Keratinocyte (primary cell): ENCODE measurements around the gene UBQLN4. TPM values are rescaled to one million over a fixed set of nuclear protein-coding genes. Genes with fewer than 3 reads are reported as not detected.

Experiments
- DNase-seq: peaks from one replicate; pipeline ENCODE4 v3.0.0-alpha.2; 2011; ENCODE audit warnings: low read depth, missing footprints, low spot score
- FAIRE-seq: peaks from 2 replicates; lab custom pipeline; 2011; peaks lifted over from hg19 to GRCh38; lab: Jason Lieb, UNC
- H2AFZ ChIP-seq: 2 replicates; pipeline ENCODE4 v1.6.0; 2012; ENCODE audit warnings: low read length, control low read depth, inconsistent platforms; ENCODE audit not compliant: control insufficient read depth
- H3K27ac ChIP-seq: 2 replicates; pipeline ENCODE4 v1.5.1; 2011; ENCODE audit warnings: low read length; ENCODE audit not compliant: control insufficient read depth, insufficient read depth
- H3K27me3 ChIP-seq: 3 replicates; pipeline ENCODE4 v1.6.0; 2011; ENCODE audit warnings: low read length; ENCODE audit not compliant: control insufficient read depth, insufficient read depth; ENCODE audit errors: extremely low read depth
- H3K36me3 ChIP-seq, 2 experiments: 2 replicates in 1 of 2; 3 replicates in 1 of 2; pipeline ENCODE4 v1.5.1; 2011; ENCODE audit warnings: low read length in 2 of 2, mild to moderate bottlenecking in 1 of 2; ENCODE audit not compliant: control insufficient read depth in 2 of 2, insufficient read depth in 2 of 2; ENCODE audit errors: extremely low read depth in 1 of 2
- H3K4me1 ChIP-seq: 3 replicates; pipeline ENCODE4 v1.5.1; 2011; ENCODE audit warnings: low read length; ENCODE audit not compliant: control insufficient read depth, insufficient read depth; ENCODE audit errors: extremely low read depth
- H3K4me2 ChIP-seq: 3 replicates; pipeline ENCODE4 v1.6.0; 2011; ENCODE audit warnings: low read depth, low read length; ENCODE audit not compliant: control insufficient read depth, insufficient read depth; ENCODE audit errors: extremely low read depth
- H3K4me3 ChIP-seq, 3 experiments: fragments of 200-600 bp in 1 of 3; sonication (generic) in 1 of 3; 2 replicates in 2 of 3; 3 replicates in 1 of 3; pipeline ENCODE4 v1.5.1; 2011 to 2016; ENCODE audit warnings: low read length in 3 of 3, mild to moderate bottlenecking in 3 of 3, control low read depth in 2 of 3, inconsistent platforms in 1 of 3, low read depth in 1 of 3, mixed read lengths in 1 of 3, mixed run types in 1 of 3, moderate library complexity in 1 of 3; ENCODE audit not compliant: control insufficient read depth in 2 of 3, insufficient read depth in 2 of 3; ENCODE audit errors: extremely low read depth in 1 of 3
- H3K79me2 ChIP-seq: 2 replicates; pipeline ENCODE4 v1.6.0; 2012; ENCODE audit warnings: low read length; ENCODE audit not compliant: control insufficient read depth, insufficient read depth
- H3K9ac ChIP-seq: 3 replicates; pipeline ENCODE4 v1.6.0; 2011; ENCODE audit warnings: low read length; ENCODE audit not compliant: control insufficient read depth, insufficient read depth; ENCODE audit errors: extremely low read depth
- H3K9me1 ChIP-seq: 3 replicates; pipeline ENCODE4 v1.6.0; 2011; ENCODE audit warnings: low read length; ENCODE audit not compliant: control insufficient read depth, insufficient read depth; ENCODE audit errors: extremely low read depth
- H3K9me3 ChIP-seq: 2 replicates; pipeline ENCODE4 v1.5.1; 2012; ENCODE audit warnings: low read depth, low read length; ENCODE audit not compliant: control insufficient read depth
- H4K20me1 ChIP-seq: 3 replicates; pipeline ENCODE4 v1.6.0; 2011; ENCODE audit warnings: low read length; ENCODE audit not compliant: control insufficient read depth, insufficient read depth; ENCODE audit errors: extremely low read depth
- EZH2 ChIP-seq: IDR thresholded peaks from one replicate; pipeline ENCODE4 v1.6.1; 2012; ENCODE audit warnings: inconsistent platforms, mild to moderate bottlenecking, low read length, moderate library complexity
- dilution Hi-C: fragments of 300-500 bp; cut with MboI; formaldehyde crosslinking; loops from one replicate; pipeline ENCODE4 v1.7.0; 2020; ENCODE audit warnings: low sequenced_read_pairs; ENCODE audit not compliant: extremely low pct_ligation_motif_present
- polyA plus RNA-seq, 5 experiments: library from polyadenylated mRNA; depleted of rRNA in 3 of 5; stranded (reverse) in 3 of 5; stranded (forward) in 1 of 5; unstranded in 1 of 5; fragments of >200 nt; gene quantifications; 1 replicate in 1 of 5; 2 replicates in 3 of 5; 3 replicates in 1 of 5; pipeline versions ENCODE4 v1.2.1 to v1.2.3, GENCODE V29; 2011 to 2012; ENCODE audit warnings: missing spikeins in 2 of 5, low read depth in 1 of 5, low replicate concordance in 1 of 5
- TF ChIP-seq, protein P1 (sequence below), 3 experiments: IDR thresholded peaks in 1 of 3; conservative IDR thresholded peaks in 1 of 3; optimal IDR thresholded peaks in 1 of 3; 2 replicates in 2 of 3; 3 replicates in 1 of 3; pipeline versions ENCODE3 to v1.5.1; 2011; ENCODE audit warnings: low read length in 3 of 3, mild to moderate bottlenecking in 3 of 3, moderate library complexity in 2 of 3, control low read depth in 1 of 3, inconsistent platforms in 1 of 3; ENCODE audit not compliant: insufficient read depth in 2 of 3; ENCODE audit errors: extremely low read depth in 1 of 3

UBQLN4 gene
- polyA plus RNA-seq, 1 donor (not counting 4 experiments of a cell fraction or from before 2014, with no cell fraction given), result 35.8 TPM

DNA sequence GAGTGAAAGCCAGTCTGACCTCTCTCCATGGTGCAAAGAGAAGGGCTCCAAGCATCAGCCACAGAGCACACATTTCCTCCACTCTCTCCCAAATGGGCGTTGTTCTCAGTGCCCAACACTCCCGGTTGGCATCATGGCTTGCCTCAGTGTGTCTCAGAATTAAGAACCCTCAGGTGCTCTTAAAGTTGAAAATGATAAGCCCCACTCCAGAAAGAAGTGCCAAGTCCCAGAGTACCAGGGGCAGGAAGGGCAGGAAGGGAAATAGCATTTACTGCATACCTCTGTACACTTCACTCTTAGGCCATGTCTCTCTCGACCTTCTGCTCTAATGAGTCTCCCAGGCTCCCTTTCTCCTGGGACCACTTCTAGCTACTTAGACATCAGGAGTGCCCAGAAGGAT, 60.0 kb downstream of the UBQLN4 start:
- Histone ChIP-seq H3K4me3 (no peak overlapping the region), H3K9me1 (no peaks in the 10 kb centered on the region), H4K20me1 (no peaks in the 10 kb centered on the region), H3K4me2 (no peak overlapping the region), H2AFZ (no peak overlapping the region), H3K9me3 (no peaks in the 10 kb centered on the region), H3K79me2 (no peaks in the 10 kb centered on the region), H3K27me3 (no peaks in the 10 kb centered on the region), H3K4me1 (peaks cover 3% of the 10 kb centered on the region), H3K36me3 (no peaks in the 10 kb centered on the region), H3K27ac (no peak overlapping the region), H3K9ac (no peak overlapping the region)
- FAIRE-seq, result no peak
- DNase-seq, result no peak
- TF ChIP-seq EZH2, result no peak
- dilution Hi-C loops, result no loop called here

DNA sequence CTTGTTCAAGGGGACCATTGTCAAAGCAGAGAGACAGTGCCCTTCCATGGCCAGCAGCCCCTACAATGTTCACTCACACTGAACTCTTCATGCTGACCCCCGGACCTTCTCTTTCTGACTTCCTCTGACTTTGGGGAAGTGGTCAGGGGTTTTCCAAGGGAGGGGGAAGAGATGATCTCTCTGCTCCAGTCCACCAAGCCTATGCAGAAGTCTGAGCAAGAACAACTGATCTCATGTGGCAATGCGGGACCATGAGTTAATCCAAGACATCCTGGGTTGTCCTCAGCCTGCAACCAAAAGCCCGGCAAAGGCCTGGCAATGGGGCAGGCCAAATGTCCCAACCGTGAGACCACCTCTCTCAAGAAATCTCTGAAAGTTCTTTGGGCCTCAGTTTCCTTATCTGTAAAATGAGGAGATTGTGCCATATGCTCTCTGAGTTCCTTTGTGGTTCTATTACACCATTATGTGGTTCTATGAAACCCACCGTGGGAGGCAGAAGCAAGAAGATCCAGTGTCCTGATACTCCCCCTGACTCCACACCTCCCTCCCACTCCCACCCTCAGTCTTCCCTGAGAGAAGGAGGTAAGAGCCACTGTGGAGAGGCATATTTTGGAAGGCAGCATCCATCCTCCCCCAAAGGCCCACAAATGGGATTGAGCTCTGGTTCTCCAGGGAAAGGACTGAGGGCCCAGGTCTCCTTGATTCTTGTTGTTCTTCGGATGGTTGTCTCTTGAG, 63.4 kb downstream of the UBQLN4 start:
- H3K79me2 ChIP-seq, result no peaks in the 10 kb centered on the region
- H2AFZ ChIP-seq, result no peak overlapping the region
- H3K4me2 ChIP-seq, result no peak overlapping the region
- DNase-seq, result no peak
- TF ChIP-seq, protein P1, sequence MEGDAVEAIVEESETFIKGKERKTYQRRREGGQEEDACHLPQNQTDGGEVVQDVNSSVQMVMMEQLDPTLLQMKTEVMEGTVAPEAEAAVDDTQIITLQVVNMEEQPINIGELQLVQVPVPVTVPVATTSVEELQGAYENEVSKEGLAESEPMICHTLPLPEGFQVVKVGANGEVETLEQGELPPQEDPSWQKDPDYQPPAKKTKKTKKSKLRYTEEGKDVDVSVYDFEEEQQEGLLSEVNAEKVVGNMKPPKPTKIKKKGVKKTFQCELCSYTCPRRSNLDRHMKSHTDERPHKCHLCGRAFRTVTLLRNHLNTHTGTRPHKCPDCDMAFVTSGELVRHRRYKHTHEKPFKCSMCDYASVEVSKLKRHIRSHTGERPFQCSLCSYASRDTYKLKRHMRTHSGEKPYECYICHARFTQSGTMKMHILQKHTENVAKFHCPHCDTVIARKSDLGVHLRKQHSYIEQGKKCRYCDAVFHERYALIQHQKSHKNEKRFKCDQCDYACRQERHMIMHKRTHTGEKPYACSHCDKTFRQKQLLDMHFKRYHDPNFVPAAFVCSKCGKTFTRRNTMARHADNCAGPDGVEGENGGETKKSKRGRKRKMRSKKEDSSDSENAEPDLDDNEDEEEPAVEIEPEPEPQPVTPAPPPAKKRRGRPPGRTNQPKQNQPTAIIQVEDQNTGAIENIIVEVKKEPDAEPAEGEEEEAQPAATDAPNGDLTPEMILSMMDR (optimal IDR thresholded peaks at IDR 0.05 in 1 of 3, IDR thresholded peaks at IDR 0.05 in 1 of 3, conservative IDR thresholded peaks at IDR 0.05 in 1 of 3; ENCODE audit: extremely low read depth in 1 of 3, insufficient read depth in 2 of 3, low read length in 3 of 3), result no peak
- TF ChIP-seq EZH2, result no peak
- H3K4me1 ChIP-seq, result peaks cover 3% of the 10 kb centered on the region
- no peaks in the 10 kb centered on the region for H3K9me1 ChIP-seq
- no peaks in the 10 kb centered on the region for H3K36me3 ChIP-seq
- no peak for FAIRE-seq
- H3K4me3 ChIP-seq, result no peak overlapping the region
- H4K20me1 ChIP-seq, result no peaks in the 10 kb centered on the region
- dilution Hi-C loops, result no loop called here
- H3K9ac ChIP-seq, result no peak overlapping the region
- H3K27ac ChIP-seq, result no peak overlapping the region
- no peaks in the 10 kb centered on the region for H3K9me3 ChIP-seq
- no peaks in the 10 kb centered on the region for H3K27me3 ChIP-seq
